BLaER1 (cell line): ENCODE data around the gene CADM2.

ENCODE experiments used
- H3K27ac ChIP-seq: shearing (Covaris generic); formaldehyde crosslinking; 2 replicates; pipeline ENCODE4 v1.8.1; 2022
- H3K27me3 ChIP-seq: shearing (Covaris generic); formaldehyde crosslinking; 2 replicates; pipeline ENCODE4 v1.8.1; 2022
- H3K36me3 ChIP-seq: shearing (Covaris generic); formaldehyde crosslinking; 2 replicates; pipeline ENCODE4 v1.8.1; 2022
- H3K4me1 ChIP-seq: shearing (Covaris generic); formaldehyde crosslinking; 2 replicates; pipeline ENCODE4 v1.8.1; 2022
- H3K4me2 ChIP-seq: shearing (Covaris generic); formaldehyde crosslinking; 2 replicates; pipeline ENCODE4 v1.8.1; 2022
- H3K4me3 ChIP-seq: shearing (Covaris generic); formaldehyde crosslinking; 2 replicates; pipeline ENCODE4 v1.8.1; 2022
- H3K9ac ChIP-seq: shearing (Covaris generic); formaldehyde crosslinking; 2 replicates; pipeline ENCODE4 v1.8.1; 2022
- H3K9me3 ChIP-seq: shearing (Covaris generic); formaldehyde crosslinking; 2 replicates; pipeline ENCODE4 v1.8.1; 2022
- H4K20me1 ChIP-seq: shearing (Covaris generic); formaldehyde crosslinking; 2 replicates; pipeline ENCODE4 v1.8.1; 2022
- Cebpa-rat ChIP-seq: shearing (Covaris generic); IDR thresholded peaks from 2 replicates; pipeline ENCODE4 v1.8.1; 2022

The CADM2 gene

GRCh38 chr3:84980456-84980855, 21.7 kb downstream of the CADM2 start:
- Histone ChIP-seq H3K9ac (no peak overlapping the region), H3K27me3 (no peaks in the 10 kb centered on the region), H3K36me3 (no peaks in the 10 kb centered on the region), H3K4me1 (no peaks in the 10 kb centered on the region), H3K4me3 (no peak overlapping the region), H3K27ac (no peak overlapping the region), H3K9me3 (no peaks in the 10 kb centered on the region), H4K20me1 (no peaks in the 10 kb centered on the region), H3K4me2 (no peak overlapping the region)
- no peak for TF ChIP-seq Cebpa-rat

GRCh38 chr3:84983490-84983889, 24.7 kb downstream of the CADM2 start:
- H3K27me3 ChIP-seq, result no peaks in the 10 kb centered on the region
- H3K9ac ChIP-seq, result no peak overlapping the region
- H3K4me3 ChIP-seq, result no peak overlapping the region
- no peaks in the 10 kb centered on the region for H4K20me1 ChIP-seq
- no peaks in the 10 kb centered on the region for H3K36me3 ChIP-seq
- no peaks in the 10 kb centered on the region for H3K9me3 ChIP-seq
- no peak overlapping the region for H3K4me2 ChIP-seq
- no peaks in the 10 kb centered on the region for H3K4me1 ChIP-seq
- TF ChIP-seq Cebpa-rat, result no peak
- H3K27ac ChIP-seq, result no peak overlapping the region

GRCh38 chr3:84984429-84984828, 25.6 kb downstream of the CADM2 start:
- Histone ChIP-seq H3K9ac (no peak overlapping the region), H3K4me3 (no peak overlapping the region), H4K20me1 (no peaks in the 10 kb centered on the region), H3K4me1 (no peaks in the 10 kb centered on the region), H3K27me3 (no peaks in the 10 kb centered on the region), H3K9me3 (no peaks in the 10 kb centered on the region), H3K4me2 (no peak overlapping the region), H3K36me3 (no peaks in the 10 kb centered on the region), H3K27ac (no peak overlapping the region)
- TF ChIP-seq Cebpa-rat, result no peak

- no peak for TF ChIP-seq Cebpa-rat
- H3K36me3 ChIP-seq, result no peaks in the 10 kb centered on the region
Observed at GRCh38 chr3:84985795-84986194, 27.0 kb downstream of the CADM2 start.

GRCh38 chr3:84987706-84988504, 29.1 kb downstream of the CADM2 start:
- no peak overlapping the region for H3K27ac ChIP-seq
- H3K9ac ChIP-seq, result no peak overlapping the region
- H3K4me2 ChIP-seq, result no peak overlapping the region
- no peak overlapping the region for H3K4me3 ChIP-seq
- H3K4me1 ChIP-seq, result no peaks in the 10 kb centered on the region
- no peaks in the 10 kb centered on the region for H3K27me3 ChIP-seq
- no peaks in the 10 kb centered on the region for H3K36me3 ChIP-seq
- no peaks in the 10 kb centered on the region for H3K9me3 ChIP-seq
- no peaks in the 10 kb centered on the region for H4K20me1 ChIP-seq
- no peak for TF ChIP-seq Cebpa-rat

More at GRCh38 chr3:84985795-84986194, 27.0 kb downstream of the CADM2 start:
- Histone ChIP-seq H3K4me3 (no peak overlapping the region), H3K9ac (no peak overlapping the region), H3K27me3 (no peaks in the 10 kb centered on the region), H3K4me2 (no peak overlapping the region), H3K27ac (no peak overlapping the region), H3K9me3 (no peaks in the 10 kb centered on the region), H4K20me1 (no peaks in the 10 kb centered on the region), H3K4me1 (no peaks in the 10 kb centered on the region)

- Histone ChIP-seq H3K9ac (no peak overlapping the region), H3K4me2 (no peak overlapping the region), H3K4me1 (no peaks in the 10 kb centered on the region), H3K36me3 (no peaks in the 10 kb centered on the region), H3K27me3 (no peaks in the 10 kb centered on the region), H4K20me1 (no peaks in the 10 kb centered on the region), H3K27ac (no peak overlapping the region), H3K9me3 (no peaks in the 10 kb centered on the region), H3K4me3 (no peak overlapping the region)
- TF ChIP-seq Cebpa-rat, result no peak
Observed at GRCh38 chr3:84989102-84989501, 30.3 kb downstream of the CADM2 start.

- no peak for TF ChIP-seq Cebpa-rat
- H3K4me2 ChIP-seq, result no peak overlapping the region
- H3K9me3 ChIP-seq, result no peaks in the 10 kb centered on the region
- no peak overlapping the region for H3K27ac ChIP-seq
- H4K20me1 ChIP-seq, result no peaks in the 10 kb centered on the region
- no peak overlapping the region for H3K9ac ChIP-seq
- no peaks in the 10 kb centered on the region for H3K4me1 ChIP-seq
- H3K4me3 ChIP-seq, result no peak overlapping the region
- H3K36me3 ChIP-seq, result no peaks in the 10 kb centered on the region
- no peaks in the 10 kb centered on the region for H3K27me3 ChIP-seq
Observed at GRCh38 chr3:84991422-84991900, 32.7 kb downstream of the CADM2 start.

GRCh38 chr3:84993956-84994355, 35.2 kb downstream of the CADM2 start:
- H3K36me3 ChIP-seq, result no peaks in the 10 kb centered on the region
- no peak overlapping the region for H3K4me2 ChIP-seq
- no peaks in the 10 kb centered on the region for H3K27me3 ChIP-seq
- no peak overlapping the region for H3K27ac ChIP-seq
- H4K20me1 ChIP-seq, result no peaks in the 10 kb centered on the region
- no peak for TF ChIP-seq Cebpa-rat
- no peaks in the 10 kb centered on the region for H3K9me3 ChIP-seq
- H3K4me1 ChIP-seq, result no peaks in the 10 kb centered on the region
- H3K9ac ChIP-seq, result no peak overlapping the region
- H3K4me3 ChIP-seq, result no peak overlapping the region

GRCh38 chr3:84998545-84998944, 39.8 kb downstream of the CADM2 start:
- Histone ChIP-seq H3K4me1 (no peaks in the 10 kb centered on the region), H4K20me1 (no peaks in the 10 kb centered on the region), H3K4me3 (no peak overlapping the region), H3K27me3 (no peaks in the 10 kb centered on the region), H3K4me2 (no peak overlapping the region), H3K9ac (no peak overlapping the region), H3K36me3 (no peaks in the 10 kb centered on the region), H3K9me3 (no peaks in the 10 kb centered on the region), H3K27ac (no peak overlapping the region)
- TF ChIP-seq Cebpa-rat, result no peak

GRCh38 chr3:85003479-85003878, 44.7 kb downstream of the CADM2 start:
- Histone ChIP-seq H3K4me2 (no peak overlapping the region), H4K20me1 (no peaks in the 10 kb centered on the region), H3K4me1 (no peaks in the 10 kb centered on the region), H3K9me3 (no peaks in the 10 kb centered on the region), H3K9ac (no peak overlapping the region), H3K36me3 (no peaks in the 10 kb centered on the region), H3K27me3 (no peaks in the 10 kb centered on the region), H3K27ac (no peak overlapping the region), H3K4me3 (no peak overlapping the region)
- TF ChIP-seq Cebpa-rat, result no peak

GRCh38 chr3:85004147-85004546, 45.4 kb downstream of the CADM2 start:
- Histone ChIP-seq H3K27ac (no peak overlapping the region), H3K9ac (no peak overlapping the region), H4K20me1 (no peaks in the 10 kb centered on the region), H3K9me3 (no peaks in the 10 kb centered on the region), H3K4me1 (no peaks in the 10 kb centered on the region), H3K27me3 (no peaks in the 10 kb centered on the region), H3K4me3 (no peak overlapping the region), H3K4me2 (no peak overlapping the region), H3K36me3 (no peaks in the 10 kb centered on the region)
- TF ChIP-seq Cebpa-rat, result no peak
